Lung microvascular endothelial cell (primary cell): ENCODE measurements around the gene RPL18. TPM values are rescaled to one million over a fixed set of nuclear protein-coding genes. Genes with fewer than 3 reads are reported as not detected.
"Not testable (repeated sequence)": the region's sequence is repeated elsewhere in the genome, so short reads cannot be mapped to it uniquely, and the experiment has no call there.

Experiments
- DNase-seq, 2 donors: peaks; one replicate each; pipeline versions ENCODE4 v3.0.0 to v3.0.0-alpha.2; 2010; ENCODE audit warnings: low read depth in 2 of 2
- total RNA-seq: library from RNA; depleted of rRNA; stranded (reverse); fragments of >200 nt; gene quantifications from 2 replicates; pipeline ENCODE4 v1.2.1, GENCODE V29; 2014

The RPL18 gene
- total RNA-seq, 1 donor from 2014 or later = 2,324 TPM

- DNase-seq = peak; percentile 82 to 90
Observed at GRCh38 chr19:48588670-48589401, 30.1 kb downstream of the RPL18 start.

- DNase-seq = no peak
Observed at GRCh38 chr19:48587387-48587786, 31.6 kb downstream of the RPL18 start.

- DNase-seq = no peak
Observed at GRCh38 chr19:48582168-48582567, 36.8 kb downstream of the RPL18 start.

DNA sequence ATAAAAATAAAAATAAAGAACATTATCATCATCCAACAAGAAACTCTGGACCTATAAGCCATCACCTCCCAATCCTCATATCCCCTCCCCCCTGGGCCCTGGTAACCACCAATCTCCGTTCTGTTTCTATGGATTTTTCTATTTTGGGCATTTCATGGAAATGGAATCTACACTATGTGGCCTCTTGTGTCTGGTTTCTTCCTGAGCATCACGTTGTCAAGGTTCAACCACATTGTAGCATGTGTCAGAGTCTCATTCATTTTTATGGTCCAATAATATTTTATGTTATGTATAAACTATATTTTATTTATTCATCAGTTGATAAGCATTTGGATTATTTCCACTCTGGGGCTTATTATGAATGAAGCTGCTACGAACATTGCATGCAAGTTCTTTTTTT, 40.1 kb downstream of the RPL18 start:
- DNase-seq = no peak

DNA sequence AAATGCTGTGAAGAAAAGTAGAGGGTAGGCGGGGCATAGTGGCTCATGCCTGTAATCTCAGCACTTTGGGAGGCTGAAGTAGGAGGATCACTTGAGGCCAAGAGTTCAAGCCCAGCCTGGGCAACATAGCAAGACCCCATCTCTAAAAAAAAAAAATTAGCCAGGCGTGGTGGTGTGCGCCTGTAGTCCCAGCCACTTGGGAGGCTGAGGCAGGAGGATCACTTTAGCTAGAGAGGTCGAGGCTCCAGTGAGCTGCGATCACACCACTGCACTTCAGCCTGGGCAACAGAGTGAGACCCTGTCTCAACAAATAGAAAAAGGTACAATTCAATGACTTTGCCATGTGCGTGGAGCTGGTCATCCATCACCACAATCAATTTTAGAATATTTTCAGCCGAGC, 41.1 kb downstream of the RPL18 start:
- not testable (repeated sequence) for DNase-seq

GRCh38 chr19:48575931-48576622, 42.9 kb downstream of the RPL18 start:
- no peak for DNase-seq

DNA sequence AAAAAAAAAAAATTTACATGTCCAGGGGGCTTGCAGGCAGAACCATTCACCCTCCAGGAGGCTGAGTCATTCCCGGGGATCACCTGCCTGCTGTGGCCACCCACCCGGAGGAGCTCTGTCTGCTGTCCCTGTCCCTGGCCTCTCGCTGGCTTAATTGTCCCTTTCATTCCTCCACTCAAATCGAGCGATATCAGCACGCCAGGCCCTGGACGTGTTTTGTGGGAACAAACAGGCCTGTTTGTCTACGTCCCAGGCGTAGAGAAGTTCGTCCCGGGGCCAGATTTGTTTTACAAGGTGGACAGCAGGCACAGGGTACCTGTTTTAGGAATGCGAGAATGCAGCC, 45.8 kb downstream of the RPL18 start:
- no peak for DNase-seq

GRCh38 chr19:48571378-48572162, 47.4 kb downstream of the RPL18 start:
- no peak for DNase-seq

DNA sequence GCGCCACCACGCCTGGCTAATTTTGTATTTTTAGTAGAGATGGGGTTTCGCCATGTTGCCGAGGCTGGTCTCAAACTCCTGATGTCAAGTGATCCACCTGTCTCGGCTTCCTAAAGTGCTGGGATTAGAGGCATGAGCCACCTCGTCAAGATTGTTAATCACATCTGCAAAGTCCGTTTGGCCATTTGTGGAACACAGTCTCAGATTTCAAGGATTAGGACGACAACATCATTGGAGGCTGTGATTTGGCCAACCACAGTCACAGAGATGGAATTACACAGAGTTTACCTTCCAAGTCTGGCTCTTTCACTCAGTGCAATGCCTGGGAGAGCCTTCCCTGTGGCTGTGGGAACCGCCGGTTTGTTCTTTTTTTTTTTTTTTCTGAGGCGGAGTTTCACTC, 49.2 kb downstream of the RPL18 start:
- no peak for DNase-seq

DNA sequence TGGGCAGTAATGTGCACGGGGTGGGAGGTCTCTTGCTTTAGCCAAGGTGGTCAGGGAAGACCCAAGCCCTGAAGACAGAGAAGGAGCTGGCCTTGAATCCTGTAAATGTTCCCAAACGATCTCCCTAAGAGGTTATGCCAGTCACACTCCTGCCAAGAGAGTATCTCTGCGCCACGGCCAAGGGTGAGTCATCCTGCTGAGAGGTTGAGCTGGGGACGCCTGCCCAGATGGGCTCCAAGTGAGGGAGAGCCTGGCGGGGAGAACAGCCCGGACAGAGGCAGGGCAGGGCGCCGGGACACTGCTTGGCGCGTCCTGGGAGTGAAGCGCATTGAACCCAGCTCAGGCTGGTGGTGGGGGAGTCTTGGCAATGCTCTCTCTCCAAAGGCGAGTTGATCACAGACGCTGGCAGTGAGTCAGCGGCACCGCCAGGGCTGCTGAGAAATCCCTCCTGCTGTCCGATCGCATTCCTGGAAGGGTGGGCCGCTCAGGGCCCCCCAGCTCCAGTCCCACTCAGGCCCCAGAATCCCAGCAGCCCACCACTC, 50.6 kb downstream of the RPL18 start:
- peak; percentile 54 to 79 for DNase-seq

Other genes starting within 250 kb of the RPL18 start
- 34.9 and 37.0 TPM in 2 replicates for gene KDELR1, start 227.6 kb downstream of the RPL18 start, total RNA-seq
- gene GRIN2D, start 225.5 kb downstream of the RPL18 start, total RNA-seq = 0.20 and 0.22 TPM in 2 replicates
- 10.0 and 14.5 TPM in 2 replicates for gene GRWD1, start 173.2 kb downstream of the RPL18 start, total RNA-seq
- under 0.01 and 0.20 TPM in 2 replicates for gene KCNJ14, start 163.6 kb downstream of the RPL18 start, total RNA-seq
- gene CYTH2, start 149.8 kb downstream of the RPL18 start, total RNA-seq = 40.1 and 43.1 TPM in 2 replicates
- under 0.01 TPM in 1 of 2 replicates, not detected in the other for gene LMTK3, start 107.3 kb downstream of the RPL18 start, total RNA-seq
- gene SULT2B1, start 67.0 kb downstream of the RPL18 start, total RNA-seq = not detected in 2 replicates
- gene SPACA4, start 12.4 kb downstream of the RPL18 start, total RNA-seq = not detected in 2 replicates
- gene FAM83E, start 4.1 kb downstream of the RPL18 start, total RNA-seq = 0.40 and 0.65 TPM in 2 replicates
- gene SPHK2, start 328 bp upstream of the RPL18 start, total RNA-seq = 5.4 and 6.3 TPM in 2 replicates
- gene DBP, start 18.2 kb upstream of the RPL18 start, total RNA-seq = 0.87 and 3.4 TPM in 2 replicates
- gene CA11, start 27.0 kb upstream of the RPL18 start, total RNA-seq = 3.1 and 8.1 TPM in 2 replicates
- gene NTN5, start 53.8 kb upstream of the RPL18 start, total RNA-seq = not detected in 2 replicates
- gene FUT2, start 76.8 kb upstream of the RPL18 start, total RNA-seq = not detected in 2 replicates
- under 0.01 and 0.22 TPM in 2 replicates for gene MAMSTR, start 100.5 kb upstream of the RPL18 start, total RNA-seq
- 51.4 and 74.0 TPM in 2 replicates for gene RASIP1, start 121.4 kb upstream of the RPL18 start, total RNA-seq
- 0.20 and 0.22 TPM in 2 replicates for gene IZUMO1, start 127.7 kb upstream of the RPL18 start, total RNA-seq
- gene FUT1, start 133.5 kb upstream of the RPL18 start, total RNA-seq = 4.8 and 8.3 TPM in 2 replicates
- gene FGF21, start 136.3 kb upstream of the RPL18 start, total RNA-seq = under 0.01 TPM in 1 of 2 replicates, not detected in the other
- gene BCAT2, start 191.9 kb upstream of the RPL18 start, total RNA-seq = 26.2 and 28.3 TPM in 2 replicates
- 0.60 and 2.6 TPM in 2 replicates for gene HSD17B14, start 217.3 kb upstream of the RPL18 start, total RNA-seq
- gene PLEKHA4, start 249.4 kb upstream of the RPL18 start, total RNA-seq = 2.4 and 7.1 TPM in 2 replicates